Measurements from ENCODE around the gene ARHGAP42.

DNA sequence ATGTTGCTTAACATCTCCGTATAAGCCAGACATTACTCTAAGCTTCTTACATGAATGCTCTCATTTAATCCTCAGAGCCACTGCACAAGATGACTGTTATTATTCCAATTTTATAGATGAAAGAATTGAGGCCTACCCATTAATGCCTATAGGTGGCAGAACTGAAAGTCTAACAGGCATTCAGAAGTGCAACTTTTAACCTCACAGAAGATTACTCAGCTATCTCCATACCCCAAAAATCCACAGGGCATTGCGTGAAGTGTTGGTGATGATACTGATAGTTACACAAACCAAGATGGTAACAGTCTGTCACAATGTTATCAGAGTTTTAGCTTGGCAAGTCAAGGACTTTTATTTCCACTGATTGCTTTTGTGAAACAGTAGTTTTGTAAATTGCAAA lies 130.5 kb downstream of the ARHGAP42 start:
- TF ChIP-seq CTCF (conservative IDR thresholded peaks at IDR 0.05; ENCODE audit: low read depth, low read length), result peak; percentile 26; the same call in 1 of the 2 replicates
- TF ChIP-seq EZH2 (IDR thresholded peaks at IDR 0.05; ENCODE audit: borderline replicate concordance, low read depth, low read length, poor library complexity, severe bottlenecking), result no peak

Data from A673 (cell line).